GM21423 (cell line): Measurements from ENCODE around the gene DENND1C.
"Not testable (repeated sequence)": the region's sequence is repeated elsewhere in the genome, so short reads cannot be mapped to it uniquely, and the experiment has no call there.

ENCODE experiments used
- ATAC-seq: cut with Tn5 transposase; IDR thresholded peaks from one replicate; pipeline ENCODE4 v1.9.1; 2021; ENCODE audit warnings: mild to moderate bottlenecking, moderate library complexity; ENCODE audit not compliant: unreplicated experiment

The DENND1C gene

DNA sequence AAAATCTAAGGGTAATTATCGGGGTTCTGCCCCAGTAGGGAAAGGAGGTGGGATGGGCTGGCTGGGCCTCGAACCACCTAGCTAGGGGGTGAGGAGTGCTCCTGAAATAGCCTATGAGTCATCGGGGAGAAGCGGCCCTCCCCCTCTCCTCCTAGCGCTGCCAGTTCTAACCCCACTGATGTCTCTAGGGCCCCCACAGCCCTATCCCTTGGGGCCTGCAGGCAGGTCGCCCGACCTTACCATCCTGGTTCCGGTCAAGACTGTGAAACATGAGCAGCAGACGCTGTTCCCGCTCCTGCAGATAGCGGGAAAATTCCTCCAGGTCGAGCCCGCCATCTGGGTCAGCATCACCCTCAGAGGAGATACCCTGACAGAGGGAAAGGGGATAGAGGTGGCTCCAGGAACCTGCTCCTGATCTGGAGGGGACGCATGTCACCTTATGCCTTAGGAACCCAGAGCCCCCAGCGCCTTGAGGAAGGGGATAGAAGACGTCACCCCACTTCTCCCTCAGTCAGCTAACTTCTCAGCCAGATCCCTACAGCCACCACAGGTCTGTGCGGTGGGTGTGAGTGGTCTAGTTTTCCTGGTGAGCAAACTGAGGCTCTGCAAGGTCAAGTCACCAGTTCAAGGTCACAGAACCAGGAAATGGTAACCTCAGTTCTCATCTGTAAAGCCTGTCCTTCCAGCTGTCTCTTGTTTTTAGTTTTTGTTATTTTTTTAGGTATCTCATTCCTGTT lies 23.5 kb downstream of the DENND1C start:
- no peak for ATAC-seq

DNA sequence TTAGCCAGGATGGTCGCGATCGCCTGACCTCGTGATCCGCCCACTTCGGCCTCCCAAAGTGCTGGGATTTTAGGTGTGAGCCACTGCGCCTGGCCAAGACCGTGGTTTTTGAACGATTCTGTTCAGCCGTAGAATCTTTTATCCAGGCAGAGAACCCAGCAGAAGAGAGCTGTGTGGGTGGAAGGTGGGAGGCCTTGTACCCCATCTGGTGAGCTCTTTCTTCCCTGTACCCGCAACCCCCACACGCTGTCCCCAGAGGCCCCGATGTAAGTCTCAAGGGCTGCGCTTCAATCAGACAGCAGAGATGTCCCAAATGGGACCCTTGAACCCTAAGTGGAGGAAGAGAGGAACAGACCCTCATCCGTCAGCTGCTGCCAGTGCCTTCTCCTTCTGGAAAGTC lies 25.7 kb downstream of the DENND1C start:
- no peak for ATAC-seq

DNA sequence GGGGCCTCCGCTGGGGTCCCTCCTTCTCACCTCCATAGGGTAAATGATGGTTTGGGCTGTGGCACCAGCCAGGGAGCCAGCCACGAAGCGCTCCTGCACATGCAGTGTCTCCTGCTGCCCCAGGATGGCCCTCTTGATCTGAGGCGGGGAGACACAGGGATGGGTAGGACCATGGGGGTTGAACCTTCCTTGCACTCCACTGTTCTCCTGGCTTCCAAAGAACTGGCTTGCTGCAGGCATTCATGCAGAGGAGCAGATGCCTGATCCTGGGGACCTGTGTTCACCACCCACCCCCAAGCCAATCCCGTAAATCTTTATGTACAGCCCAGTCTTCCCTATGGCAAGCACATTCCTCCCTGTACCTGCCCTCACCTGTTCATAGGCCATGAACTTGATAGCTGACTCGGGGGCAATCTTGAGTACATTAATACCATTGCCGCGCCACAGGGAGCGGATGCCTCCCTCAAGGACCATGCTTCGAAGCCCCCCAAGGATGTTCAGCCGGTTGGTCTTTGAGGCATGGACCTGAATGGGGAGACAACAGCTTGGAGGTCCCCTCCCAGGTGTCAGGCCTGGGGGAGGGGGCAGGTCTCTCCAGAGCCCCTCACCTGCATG lies 27.5 kb downstream of the DENND1C start:
- ATAC-seq = no peak

DNA sequence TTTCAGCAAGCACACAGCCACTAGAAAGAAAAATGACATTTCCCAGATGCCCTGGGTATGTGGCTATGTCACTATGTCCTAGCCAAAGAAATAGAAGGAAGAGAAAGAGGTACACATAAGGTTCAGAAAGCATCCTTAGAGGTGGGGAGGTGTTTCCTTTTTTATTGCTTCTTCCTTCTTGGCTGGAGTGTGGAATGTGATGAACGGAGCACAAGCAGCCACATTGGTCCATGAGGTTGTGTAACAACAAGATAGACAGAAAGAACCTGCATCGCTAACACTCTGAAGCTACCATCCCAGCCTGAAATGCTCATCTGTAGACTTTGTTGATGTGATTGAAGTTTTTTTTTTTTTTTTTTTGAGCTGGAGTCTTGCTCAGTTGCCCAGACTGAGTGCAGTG lies 28.7 kb downstream of the DENND1C start:
- ATAC-seq = no peak

DNA sequence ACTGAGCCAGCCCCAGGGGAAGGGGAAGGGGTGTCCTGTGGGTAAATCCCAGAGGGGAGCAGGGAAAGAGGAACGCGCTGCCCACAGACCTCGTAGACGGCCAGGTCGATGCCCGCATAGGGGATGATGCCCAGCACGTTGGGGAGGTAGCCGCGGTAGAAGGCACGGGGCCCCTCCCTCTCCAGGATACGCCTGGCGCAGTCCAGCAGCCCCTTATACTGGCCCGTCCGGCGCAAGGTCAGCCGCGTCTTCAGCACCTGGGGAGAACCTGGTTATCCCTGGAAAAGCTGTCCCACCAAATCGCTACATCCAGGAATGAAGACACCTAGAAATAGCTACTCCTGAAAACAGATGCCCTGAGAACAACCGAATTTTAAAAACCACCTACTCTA lies 29.4 kb downstream of the DENND1C start:
- no peak for ATAC-seq

DNA sequence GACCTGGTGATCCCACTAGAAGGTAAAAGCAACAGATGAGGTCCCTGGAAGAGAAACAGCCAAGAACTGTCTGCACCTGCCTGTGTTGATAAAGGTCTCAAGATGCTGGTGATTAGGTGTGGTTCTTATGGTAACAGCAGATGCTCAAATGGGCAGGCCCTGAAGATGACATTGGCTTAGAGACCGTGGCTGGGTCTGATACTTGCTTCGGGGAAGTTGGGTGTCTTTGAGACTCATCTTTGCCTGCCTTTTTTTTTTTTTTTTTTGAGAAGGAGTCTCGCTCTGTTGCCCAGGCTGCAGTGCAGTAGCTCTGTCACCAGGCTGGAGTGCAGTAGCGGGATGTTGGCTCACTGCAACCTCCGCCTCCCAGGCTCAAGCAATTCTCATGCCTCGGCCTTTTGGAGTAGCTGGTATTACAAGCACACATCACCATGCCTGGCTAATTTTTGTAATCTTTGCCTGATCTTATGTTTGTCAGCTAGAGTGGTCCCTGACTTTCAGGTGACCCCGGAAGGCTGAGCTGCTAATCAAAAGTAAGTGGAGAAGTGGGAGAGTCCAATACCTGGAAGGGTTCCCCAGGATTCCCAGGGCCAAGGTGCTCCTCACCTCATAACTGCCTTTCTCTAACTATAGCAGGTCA lies 29.9 kb downstream of the DENND1C start:
- ATAC-seq = no peak

DNA sequence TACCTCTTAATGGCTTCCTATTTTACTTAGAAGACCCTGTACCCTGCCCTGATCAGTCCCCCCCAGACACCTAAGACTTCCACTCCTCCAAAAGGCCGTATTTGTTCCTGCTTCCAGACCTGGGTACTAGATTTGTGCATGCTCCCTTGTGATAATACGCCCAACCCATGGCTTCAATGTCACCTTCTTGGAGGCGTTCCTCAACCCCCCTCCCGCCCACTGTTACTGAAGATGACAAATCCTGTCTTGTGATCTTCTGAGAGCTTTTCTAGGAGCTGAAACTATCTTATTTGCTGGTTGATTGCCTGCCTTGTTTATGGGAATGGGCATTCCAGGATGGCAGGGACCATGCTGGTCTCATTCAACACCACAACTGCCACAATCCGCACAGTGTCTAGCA lies 31.4 kb downstream of the DENND1C start:
- no peak for ATAC-seq

DNA sequence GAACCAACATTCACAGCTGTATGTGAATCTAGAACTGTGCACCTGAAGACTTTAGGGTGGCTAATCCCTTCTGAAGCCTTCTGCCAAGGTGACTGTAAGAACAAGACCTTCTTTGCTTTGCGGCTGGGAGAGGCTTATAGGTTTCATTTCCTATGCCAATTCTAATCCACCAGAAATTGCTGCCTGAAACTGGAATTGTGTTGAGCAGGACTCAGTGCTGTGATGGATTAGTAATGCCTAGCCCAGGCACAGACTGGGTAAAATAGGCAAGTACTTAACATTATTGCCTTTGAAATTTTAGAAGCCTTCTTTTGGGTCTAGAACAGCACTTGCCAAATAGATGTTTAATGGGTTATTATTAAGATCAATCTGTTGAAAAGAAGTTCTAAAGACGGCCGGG lies 33.5 kb downstream of the DENND1C start:
- no peak for ATAC-seq

DNA sequence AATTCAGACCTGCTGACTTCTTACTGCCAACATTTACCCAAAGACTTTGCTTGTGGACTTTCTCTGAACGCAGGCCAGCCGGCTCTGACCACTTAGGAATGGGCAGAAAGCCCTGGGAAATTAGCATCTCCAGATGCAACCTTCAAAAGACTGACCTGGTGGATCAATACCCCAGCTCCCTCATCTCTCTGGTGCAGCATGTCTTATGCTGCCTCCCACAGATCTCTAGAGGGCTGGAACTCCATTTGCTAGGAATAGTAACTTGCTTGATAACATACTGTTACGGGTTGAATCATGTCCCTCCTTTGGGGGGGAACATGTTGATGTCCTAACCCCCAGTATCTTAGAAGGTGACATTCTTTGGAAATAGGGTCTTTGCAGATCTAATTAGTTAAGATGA lies 35.1 kb downstream of the DENND1C start:
- no peak for ATAC-seq

DNA sequence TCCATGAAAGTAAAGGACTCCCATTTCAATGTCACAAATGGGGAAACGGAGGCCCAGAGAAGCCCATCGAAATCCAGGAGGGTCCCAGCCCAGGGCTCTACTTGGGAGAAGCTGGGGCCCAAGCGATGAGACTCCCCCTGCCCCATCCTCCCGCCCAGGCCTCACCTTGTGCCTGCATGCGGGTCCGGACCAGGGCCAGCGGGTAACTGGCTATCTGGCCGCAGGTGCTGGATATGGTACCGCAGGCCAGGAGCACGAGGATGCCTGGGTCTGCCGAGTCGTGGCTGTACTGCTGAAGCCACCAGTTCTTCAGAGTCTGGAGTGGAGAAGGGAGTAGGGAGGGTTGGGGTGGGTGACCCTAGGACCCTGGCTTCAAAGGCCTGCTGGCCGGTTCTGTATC lies 37.6 kb downstream of the DENND1C start:
- no peak for ATAC-seq

DNA sequence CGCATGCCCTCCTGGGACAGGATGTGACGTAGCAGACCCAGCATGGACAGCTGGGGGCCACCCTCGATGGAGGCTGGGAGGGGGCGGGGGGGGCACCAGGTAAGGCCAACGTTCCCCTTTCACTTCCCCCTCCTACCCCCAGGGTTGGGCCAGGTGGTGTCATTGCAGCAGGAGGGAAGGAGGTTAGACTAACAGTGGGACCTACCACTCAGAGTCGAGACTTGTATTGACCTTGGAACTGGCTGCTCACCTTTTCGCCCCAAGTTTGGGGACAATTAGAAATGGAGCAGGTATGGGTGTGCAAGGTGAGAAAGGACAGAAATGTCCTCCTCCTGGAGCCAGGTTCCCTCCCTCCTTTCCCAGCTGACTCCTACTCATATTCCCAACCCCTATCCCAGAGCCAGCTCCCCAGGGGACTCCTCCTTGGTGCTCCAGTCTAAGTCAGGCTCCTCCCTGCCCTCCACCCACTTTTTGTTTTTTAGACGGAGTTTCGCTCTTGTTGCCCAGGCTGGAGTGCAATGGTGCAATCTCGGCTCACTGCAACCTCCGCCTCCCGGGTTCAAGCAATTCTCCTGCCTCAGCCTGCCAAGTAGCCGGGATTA lies 39.4 kb downstream of the DENND1C start:
- no peak for ATAC-seq

DNA sequence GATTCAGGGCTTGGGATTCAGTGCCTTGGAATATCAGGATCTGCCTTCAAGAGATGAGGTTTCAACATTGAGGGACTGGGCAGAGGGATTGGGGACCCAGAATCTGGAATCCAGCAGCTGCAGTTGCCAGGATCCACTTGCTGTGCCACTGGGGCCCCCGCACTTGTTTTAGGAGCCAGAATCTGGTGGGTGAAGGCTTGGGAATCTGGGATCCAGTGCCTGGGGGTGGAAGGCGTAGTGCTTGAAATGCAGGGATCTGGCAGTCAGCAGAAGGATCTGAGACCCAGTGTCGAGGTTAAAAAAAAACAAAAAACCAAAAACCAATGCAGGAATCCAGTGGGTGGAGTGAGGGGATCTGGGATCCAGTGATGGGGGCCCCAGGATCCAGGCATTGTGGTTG lies 40.7 kb downstream of the DENND1C start:
- no peak for ATAC-seq

DNA sequence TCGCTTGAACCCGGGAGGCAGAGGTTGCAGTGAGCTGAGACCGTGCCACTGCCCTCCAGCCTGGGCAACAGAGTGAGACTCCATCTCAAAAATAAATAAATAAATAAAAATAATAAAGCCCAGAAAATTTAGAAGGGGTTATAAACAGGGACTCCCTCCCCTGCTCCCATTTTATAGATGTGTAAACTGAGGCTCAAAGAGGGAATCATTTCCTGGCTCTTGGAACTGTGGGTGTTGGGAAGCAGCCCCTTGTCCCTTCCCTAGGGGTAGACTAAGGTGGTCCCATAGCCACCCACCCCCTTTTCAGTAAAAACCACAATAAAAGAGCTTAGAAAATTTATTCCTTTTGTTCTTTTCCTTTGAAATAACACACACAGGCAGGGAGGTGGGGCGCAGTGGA lies 41.8 kb downstream of the DENND1C start:
- no peak for ATAC-seq

DNA sequence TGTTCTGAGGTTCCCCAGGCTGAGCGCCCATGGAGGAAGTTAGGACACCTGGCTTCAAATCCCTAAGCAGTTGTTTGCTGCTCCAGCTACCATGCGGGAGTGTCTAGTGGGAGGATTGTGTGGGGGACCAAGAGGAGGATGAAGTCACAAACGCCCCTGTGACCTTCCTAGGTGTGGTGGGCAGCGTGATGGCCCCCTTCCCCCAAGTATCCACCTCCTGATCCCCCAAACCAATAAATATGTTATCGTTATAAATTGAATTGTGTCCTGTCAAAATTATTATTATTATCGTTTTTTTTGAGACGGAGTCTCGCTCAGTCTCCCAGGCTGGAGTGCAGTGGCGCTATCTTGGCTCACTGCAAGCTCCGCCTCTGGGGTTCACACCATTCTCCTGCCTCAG lies 47.9 kb downstream of the DENND1C start, which contains the start of gene SLC25A41:
SLC25A41 (minus strand) TSS at position 101 of the 400 bp plus-strand sequence; CDS start at position 31, 70 bp downstream.
- no peak for ATAC-seq

DNA sequence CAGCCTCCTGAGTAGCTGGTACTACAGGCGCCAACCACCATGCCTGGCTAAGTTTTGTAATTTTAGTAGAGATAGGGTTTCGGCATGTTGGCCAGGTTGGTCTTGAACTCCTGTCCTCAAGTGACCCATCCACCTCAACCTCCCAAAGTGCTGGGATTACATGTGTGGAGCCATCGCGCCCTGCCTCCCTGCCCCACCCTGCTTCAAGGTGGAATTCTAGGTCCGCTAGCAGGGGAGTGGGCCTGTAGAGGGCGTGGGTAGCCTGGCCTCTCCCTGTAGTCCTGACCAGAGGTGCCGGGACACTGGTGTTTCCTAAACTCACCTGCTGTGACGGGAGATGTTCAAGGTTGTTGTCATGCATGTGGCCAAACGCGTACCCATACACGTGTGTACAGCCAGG lies 48.4 kb downstream of the DENND1C start:
- no peak for ATAC-seq

DNA sequence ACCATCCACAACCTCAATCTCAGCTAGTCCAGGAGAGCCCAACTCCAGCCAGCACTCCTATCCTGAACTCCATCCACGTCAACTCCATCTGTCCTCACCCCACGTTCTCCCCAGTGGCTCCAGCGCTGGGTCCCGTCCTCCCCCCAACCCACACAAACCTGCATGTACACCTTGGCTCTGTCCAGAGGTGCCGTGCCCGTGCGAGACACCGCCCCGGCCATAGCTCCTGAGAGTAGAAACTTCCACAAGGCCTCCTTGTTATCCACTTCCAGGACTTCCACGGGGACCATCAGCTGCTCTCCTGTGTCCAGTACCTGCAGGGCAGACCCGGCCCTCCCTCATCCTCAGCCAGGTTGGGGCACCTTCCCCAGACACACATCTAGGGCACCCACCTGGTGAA lies 49.7 kb downstream of the DENND1C start:
- ATAC-seq = no peak

DNA sequence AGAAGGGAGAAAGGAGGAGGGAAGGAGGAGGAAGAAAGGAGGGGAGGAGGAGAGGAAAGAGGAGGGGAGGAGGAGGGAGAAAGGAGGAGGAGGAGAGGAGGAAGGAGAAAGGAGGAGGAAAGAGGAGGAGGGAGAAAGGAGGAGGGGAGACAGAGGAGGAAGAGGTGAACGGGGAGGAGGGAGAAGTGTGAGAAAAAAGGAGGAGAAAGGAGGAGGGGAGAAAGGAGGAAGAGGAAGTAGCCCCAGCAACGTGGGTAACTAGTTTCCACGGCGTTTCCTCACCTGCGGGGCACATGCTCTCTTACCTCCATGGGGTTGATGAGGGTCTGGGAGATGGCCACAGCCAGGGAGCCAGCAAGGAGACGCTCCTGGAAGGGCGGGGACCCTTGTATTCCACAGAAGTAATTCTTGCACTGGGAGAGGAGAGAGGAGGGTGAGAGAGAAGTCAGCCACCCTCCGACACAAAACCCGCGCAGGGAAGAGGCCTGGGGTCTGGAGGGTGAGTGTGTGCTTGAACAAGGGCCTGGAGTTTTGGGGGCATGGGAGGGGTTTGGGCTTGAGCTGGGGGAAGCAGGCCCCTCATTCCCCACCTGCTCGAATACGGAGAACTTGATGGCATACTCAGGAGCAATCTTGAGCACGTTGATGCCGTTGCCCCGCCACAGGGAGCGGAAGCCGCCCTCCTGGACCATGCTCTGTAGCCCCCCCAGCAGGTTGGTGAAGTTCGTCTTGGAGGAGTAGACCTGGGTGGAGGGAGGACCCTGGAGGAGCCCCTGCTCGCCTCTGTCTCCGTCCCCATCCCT lies 52.0 kb downstream of the DENND1C start:
- no peak for ATAC-seq

DNA sequence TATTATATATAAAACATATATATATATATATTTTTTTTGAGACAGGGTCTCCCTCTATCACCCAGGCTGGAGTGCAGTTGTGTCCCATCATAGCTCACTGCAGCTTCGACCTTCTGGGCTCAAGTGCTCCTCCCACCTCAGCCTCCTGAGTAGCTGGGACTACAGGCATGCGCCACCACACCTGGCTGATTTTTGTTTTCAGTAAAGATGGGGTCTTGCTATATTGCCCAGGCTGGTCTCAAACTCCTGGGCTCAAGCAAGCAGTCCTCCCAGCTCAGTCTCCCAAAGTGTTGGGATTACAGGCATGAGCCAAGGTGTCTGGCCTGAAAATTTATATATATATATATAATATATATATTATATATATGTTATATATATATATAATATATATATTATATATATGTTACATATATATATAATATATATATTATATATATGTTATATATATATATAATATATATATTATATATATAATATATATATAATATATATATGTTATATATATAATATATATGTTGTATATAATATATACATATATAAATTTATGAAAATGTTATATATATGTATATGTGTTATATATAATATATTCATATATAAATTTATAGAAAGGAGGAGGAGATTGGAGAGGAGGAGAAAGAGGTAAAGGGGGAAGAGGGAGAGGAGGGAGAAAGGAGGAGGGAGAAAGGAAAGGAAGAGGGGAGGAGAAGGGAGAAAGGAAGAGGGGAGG lies 52.7 kb downstream of the DENND1C start:
- not testable (repeated sequence) for ATAC-seq

DNA sequence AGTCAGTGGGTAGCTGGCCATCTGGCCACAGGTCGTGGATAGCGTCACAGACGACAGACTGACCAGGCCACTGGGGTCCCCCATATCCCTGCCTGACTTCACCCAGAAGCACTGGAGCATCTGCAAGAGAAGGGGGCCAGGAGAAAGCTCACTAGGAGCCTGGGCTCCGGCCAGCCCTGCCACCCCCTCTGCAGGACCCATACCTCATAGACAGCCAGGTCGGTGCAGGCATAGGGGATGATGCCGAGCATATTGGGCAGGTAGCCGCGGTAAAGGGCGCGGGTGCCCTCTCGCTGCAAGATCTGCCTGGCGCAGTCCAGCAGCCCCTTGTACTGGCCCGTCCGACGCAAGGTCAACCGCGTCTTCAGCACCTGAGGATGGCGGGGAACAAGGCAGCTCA lies 54.5 kb downstream of the DENND1C start:
- no peak for ATAC-seq
